Sigmoid colon (tissue), 7 donors: Measurements from ENCODE around the gene FEN1. TPM values are rescaled to one million over a fixed set of nuclear protein-coding genes. Genes with fewer than 3 reads are reported as not detected.

Experiments
- DNase-seq: peaks from one replicate; pipeline ENCODE4 v3.0.0-alpha.2; 2019
- H3K27ac ChIP-seq, 4 donors: fragments of 200-600 bp; sonication (generic); one replicate each; pipeline ENCODE4 v1.5.1; 2016 to 2019; ENCODE audit warnings: mild to moderate bottlenecking in 1 of 4
- H3K27me3 ChIP-seq, 3 donors: fragments of 200-600 bp; sonication (generic); one replicate each; pipeline ENCODE4 v1.5.1; 2019; ENCODE audit warnings: mild to moderate bottlenecking in 1 of 3
- H3K36me3 ChIP-seq, 4 donors: fragments of 200-600 bp; sonication (generic); one replicate each; pipeline ENCODE4 v1.5.1; 2016 to 2019
- H3K4me1 ChIP-seq, 4 donors: fragments of 200-600 bp; sonication (generic); one replicate each; pipeline ENCODE4 v1.5.1; 2017 to 2019
- H3K4me3 ChIP-seq, 4 donors: fragments of 200-600 bp; sonication (generic); one replicate each; pipeline ENCODE4 v1.5.1; 2017 to 2019; ENCODE audit warnings: mild to moderate bottlenecking in 2 of 4, moderate library complexity in 1 of 4
- H3K9me3 ChIP-seq, 4 donors: fragments of 200-600 bp in 3 of 4; sonication (generic) in 3 of 4; one replicate each; pipeline versions ENCODE4 v1.5.1 to v1.6.1; 2013 to 2019
- EP300 ChIP-seq, 4 donors: sonication (generic); formaldehyde crosslinking; IDR thresholded peaks; one replicate each; pipeline ENCODE4 v1.6.1; 2017; ENCODE audit warnings: antibody characterized with exemption in 4 of 4
- POLR2A ChIP-seq, 2 donors: fragments of 450-650 bp; IDR thresholded peaks; one replicate each; pipeline ENCODE4 v1.6.1; 2016; ENCODE audit warnings: antibody characterized with exemption in 2 of 2, mild to moderate bottlenecking in 2 of 2, moderate library complexity in 2 of 2
- POLR2AphosphoS5 ChIP-seq, 4 donors: sonication (generic); formaldehyde crosslinking; IDR thresholded peaks; one replicate each; pipeline ENCODE4 v1.6.1; 2017; ENCODE audit warnings: antibody characterized with exemption in 4 of 4
- WGBS, 2 donors: extraction: QIAGEN DNeasy Blood & Tissue Kit; methylation state at CpG; one replicate each; pipeline ENCODE4 v1.1.7; 2013; 5-methylcytosine and 5-hydroxymethylcytosine counted together
- intact Hi-C: fragments of 100-400 bp; cut with DNase I; formaldehyde crosslinking; loops from one replicate; pipeline ENCODE4 v1.15.1; 2023
- polyA plus RNA-seq, 3 donors: library from polyadenylated mRNA; stranded (reverse); fragments of 200-250 nt; gene quantifications; one replicate each; pipeline ENCODE4 v1.2.3, GENCODE V29; 2013
- total RNA-seq, 4 donors: library from RNA; depleted of rRNA; stranded (reverse); fragments of >200 nt; gene quantifications; one replicate each; pipeline ENCODE4 v1.1.0, GENCODE V29; 2016
- TF ChIP-seq, protein P1 (sequence below), 4 experiments: fragments of 450-650 bp in 3 of 4; fragments of 200-600 bp in 1 of 4; IDR thresholded peaks; one replicate each; pipeline ENCODE4 v1.5.1; 2016 to 2019; ENCODE audit warnings: antibody characterized with exemption in 4 of 4, mild to moderate bottlenecking in 3 of 4, moderate library complexity in 2 of 4
- donor health status: healthy with polysubstance abuse.
- donor health status: Bipolar disorder and iron deficiency.
- donor health status: healthy.

Gene FEN1
- total and polyA plus RNA-seq, 7 donors, result 4.2 to 39.1 (median 7.5) TPM

DNA sequence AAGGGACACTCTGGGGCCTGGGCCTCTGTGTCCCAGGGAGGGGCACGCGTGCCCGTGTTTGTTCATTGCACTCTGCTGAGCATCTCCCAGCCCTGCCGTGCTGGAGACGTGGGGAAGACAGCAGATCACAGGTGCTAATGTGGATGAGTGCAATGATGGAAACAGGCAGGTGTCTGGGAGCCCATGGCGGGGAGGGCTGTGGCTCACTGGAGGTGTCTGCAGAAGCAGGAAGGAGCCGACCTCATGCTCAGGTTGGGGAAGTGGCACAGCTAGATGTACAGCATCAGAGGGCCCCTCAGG lies 8.3 kb upstream of the FEN1 start:
- DNase-seq, result no peak
- Histone ChIP-seq H3K4me1 (no peaks in the 10 kb centered on the region), H3K27me3 (no peaks in the 10 kb centered on the region), H3K4me3 (no peak overlapping the region), H3K9me3 (no peaks in the 10 kb centered on the region), H3K27ac (no peak overlapping the region), H3K36me3 (peaks cover 17 to 62% (median 39%) of the 10 kb centered on the region in 4 donors)
- 75 to 83% methylated on average over 7 of the region's 7 CpGs for WGBS, 2 donors
- TF ChIP-seq EP300 (IDR thresholded peaks at IDR 0.05) (no peak), POLR2AphosphoS5 (IDR thresholded peaks at IDR 0.05) (no peak), POLR2A (IDR thresholded peaks at IDR 0.05) (no peak)
- TF ChIP-seq, protein P1, sequence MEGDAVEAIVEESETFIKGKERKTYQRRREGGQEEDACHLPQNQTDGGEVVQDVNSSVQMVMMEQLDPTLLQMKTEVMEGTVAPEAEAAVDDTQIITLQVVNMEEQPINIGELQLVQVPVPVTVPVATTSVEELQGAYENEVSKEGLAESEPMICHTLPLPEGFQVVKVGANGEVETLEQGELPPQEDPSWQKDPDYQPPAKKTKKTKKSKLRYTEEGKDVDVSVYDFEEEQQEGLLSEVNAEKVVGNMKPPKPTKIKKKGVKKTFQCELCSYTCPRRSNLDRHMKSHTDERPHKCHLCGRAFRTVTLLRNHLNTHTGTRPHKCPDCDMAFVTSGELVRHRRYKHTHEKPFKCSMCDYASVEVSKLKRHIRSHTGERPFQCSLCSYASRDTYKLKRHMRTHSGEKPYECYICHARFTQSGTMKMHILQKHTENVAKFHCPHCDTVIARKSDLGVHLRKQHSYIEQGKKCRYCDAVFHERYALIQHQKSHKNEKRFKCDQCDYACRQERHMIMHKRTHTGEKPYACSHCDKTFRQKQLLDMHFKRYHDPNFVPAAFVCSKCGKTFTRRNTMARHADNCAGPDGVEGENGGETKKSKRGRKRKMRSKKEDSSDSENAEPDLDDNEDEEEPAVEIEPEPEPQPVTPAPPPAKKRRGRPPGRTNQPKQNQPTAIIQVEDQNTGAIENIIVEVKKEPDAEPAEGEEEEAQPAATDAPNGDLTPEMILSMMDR (IDR thresholded peaks at IDR 0.05), result no peak
- intact Hi-C loops, result no loop called here

DNA sequence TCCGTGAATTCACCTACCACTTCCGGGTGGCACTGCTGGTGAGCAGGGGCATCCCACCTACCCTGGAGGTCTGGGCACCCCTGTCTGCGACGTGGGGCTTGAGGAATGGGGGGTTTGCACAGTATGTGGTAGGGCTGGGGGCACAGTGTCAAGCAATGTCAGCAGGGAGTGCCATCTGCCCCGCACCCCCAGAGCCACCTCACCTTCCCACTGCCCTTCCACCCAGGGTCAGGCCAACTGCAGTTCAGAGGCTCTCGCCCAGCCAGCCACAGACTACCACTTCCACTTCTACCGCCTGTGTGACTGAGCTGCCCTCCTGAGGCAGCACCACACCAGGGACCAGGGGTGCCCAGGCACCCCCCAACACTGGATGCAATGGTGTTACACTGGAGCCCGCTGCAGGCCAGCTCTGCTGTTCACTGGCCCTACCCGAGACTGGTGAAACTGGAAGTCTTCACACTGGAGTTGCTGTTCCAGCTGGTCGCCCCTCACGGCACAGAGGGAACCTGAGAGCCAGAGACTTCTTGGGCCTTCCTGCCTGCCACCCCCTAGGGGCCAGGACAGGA lies 6.8 kb upstream of the FEN1 start:
- intact Hi-C loops, result no loop called here
- 87 to 91% methylated on average over 11 of the region's 11 CpGs for WGBS, 2 donors
- no peak overlapping the region for H3K27ac ChIP-seq
- DNase-seq, result peak; percentile 53
- H3K9me3 ChIP-seq, result no peaks in the 10 kb centered on the region
- TF ChIP-seq, protein P1 (IDR thresholded peaks at IDR 0.05), result no peak
- TF ChIP-seq EP300 (IDR thresholded peaks at IDR 0.05), result no peak
- TF ChIP-seq POLR2AphosphoS5 (IDR thresholded peaks at IDR 0.05), result no peak
- TF ChIP-seq POLR2A (IDR thresholded peaks at IDR 0.05), result no peak
- no peaks in the 10 kb centered on the region for H3K27me3 ChIP-seq
- peaks cover 22 to 73% (median 46%) of the 10 kb centered on the region in 4 donors for H3K36me3 ChIP-seq
- H3K4me1 ChIP-seq, result peaks cover 0 to 1% (median under 1%) of the 10 kb centered on the region in 4 donors
- no peak overlapping the region for H3K4me3 ChIP-seq

DNA sequence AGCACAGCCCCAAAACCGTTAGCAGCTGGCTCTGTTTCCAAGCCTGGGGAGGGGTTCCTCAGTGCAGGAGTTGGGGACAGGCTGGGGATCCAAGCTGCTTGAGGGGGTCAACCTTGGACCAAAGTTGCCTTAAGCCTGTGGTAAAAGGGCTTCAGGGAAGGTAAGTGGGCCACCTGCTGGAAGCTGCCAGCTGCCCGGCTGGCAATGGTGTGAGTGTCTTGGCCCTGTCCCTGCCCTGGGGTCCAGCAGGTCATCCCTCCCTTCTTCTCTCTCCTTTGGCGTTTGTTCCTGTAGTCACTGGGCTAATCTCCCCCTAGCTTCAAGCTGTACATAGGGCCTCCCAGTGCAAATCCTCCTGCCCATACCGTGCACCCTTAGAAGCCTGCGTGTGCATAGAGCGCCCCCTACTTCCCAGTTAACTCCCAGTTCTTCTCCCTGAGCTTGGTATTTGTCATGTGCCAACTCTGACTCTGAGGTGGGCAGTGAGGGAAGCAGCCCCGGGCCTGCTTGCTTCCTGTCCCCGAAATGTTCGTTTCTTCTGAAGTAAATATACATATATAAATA lies 4.7 kb upstream of the FEN1 start:
- H3K4me3 ChIP-seq, result no peak overlapping the region
- H3K36me3 ChIP-seq, result peaks cover 22 to 71% (median 46%) of the 10 kb centered on the region in 4 donors
- no peak for DNase-seq
- intact Hi-C loops, result no loop called here
- H3K9me3 ChIP-seq, result no peaks in the 10 kb centered on the region
- H3K27ac ChIP-seq, result no peak overlapping the region
- H3K4me1 ChIP-seq, result peaks cover 0 to 15% (median 12%) of the 10 kb centered on the region in 4 donors
- WGBS, 2 donors, result 50 to 60% methylated on average over 9 of the region's 9 CpGs
- H3K27me3 ChIP-seq, result no peaks in the 10 kb centered on the region
- TF ChIP-seq EP300 (IDR thresholded peaks at IDR 0.05) (no peak), POLR2AphosphoS5 (IDR thresholded peaks at IDR 0.05) (no peak), POLR2A (IDR thresholded peaks at IDR 0.05) (no peak)
- TF ChIP-seq, protein P1 (IDR thresholded peaks at IDR 0.05), result no peak

DNA sequence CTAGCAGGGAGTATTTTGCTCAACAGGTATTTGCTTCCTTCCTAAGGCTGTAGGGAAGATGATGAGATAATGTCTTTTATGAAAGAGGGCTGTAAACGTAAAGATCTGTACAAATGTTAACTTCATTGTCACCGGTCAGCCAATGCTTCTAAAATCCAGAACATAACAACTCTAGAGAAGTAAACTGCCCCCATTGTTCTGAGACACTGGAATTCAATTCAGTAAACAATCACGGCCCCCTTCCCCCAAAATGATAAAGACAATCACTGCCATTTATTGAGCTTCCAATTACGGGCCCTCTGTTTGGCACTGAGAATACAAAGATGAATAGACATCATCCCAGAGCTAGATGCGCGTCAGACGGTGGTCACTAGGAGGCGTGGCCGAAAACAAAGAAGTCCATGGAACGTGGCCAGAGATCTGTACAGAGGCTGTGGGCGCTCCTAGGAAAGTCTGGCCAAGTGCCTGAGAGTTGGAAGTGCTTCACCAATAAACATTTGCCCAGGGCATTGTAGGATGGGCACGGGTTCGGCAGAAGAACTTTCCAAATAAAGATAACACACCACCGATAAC lies 888 bp upstream of the FEN1 start:
- peak overlapping the region; percentile 62 to 89 (median 73) for H3K4me3 ChIP-seq
- H3K9me3 ChIP-seq, result no peaks in the 10 kb centered on the region
- intact Hi-C loops, result loop anchor here (2.0 kb wide), 1 partner anchor 23 kb away; no protein-coding TSS in a partner anchor
- H3K27ac ChIP-seq, result peak overlapping the region; percentile 92 to 94 (median 93)
- H3K27me3 ChIP-seq, result no peaks in the 10 kb centered on the region
- H3K4me1 ChIP-seq, result peaks cover 0 to 26% (median 19%) of the 10 kb centered on the region in 4 donors
- peak; percentile 90 for DNase-seq
- 2 to 4% methylated on average over 14 of the region's 14 CpGs for WGBS, 2 donors
- TF ChIP-seq EP300 (IDR thresholded peaks at IDR 0.05), result no peak
- no peak for TF ChIP-seq POLR2A (IDR thresholded peaks at IDR 0.05)
- TF ChIP-seq, protein P1 (IDR thresholded peaks at IDR 0.05), result no peak
- TF ChIP-seq POLR2AphosphoS5 (IDR thresholded peaks at IDR 0.05), result peak in 2 of 4 donors; percentile 7 to 14
- peaks cover 19 to 44% (median 28%) of the 10 kb centered on the region in 4 donors for H3K36me3 ChIP-seq
